ENCODE data around the gene TPRKB.
"Not testable (repeated sequence)": the region's sequence is repeated elsewhere in the genome, so short reads cannot be mapped to it uniquely, and the experiment has no call there.

Gene TPRKB

DNA sequence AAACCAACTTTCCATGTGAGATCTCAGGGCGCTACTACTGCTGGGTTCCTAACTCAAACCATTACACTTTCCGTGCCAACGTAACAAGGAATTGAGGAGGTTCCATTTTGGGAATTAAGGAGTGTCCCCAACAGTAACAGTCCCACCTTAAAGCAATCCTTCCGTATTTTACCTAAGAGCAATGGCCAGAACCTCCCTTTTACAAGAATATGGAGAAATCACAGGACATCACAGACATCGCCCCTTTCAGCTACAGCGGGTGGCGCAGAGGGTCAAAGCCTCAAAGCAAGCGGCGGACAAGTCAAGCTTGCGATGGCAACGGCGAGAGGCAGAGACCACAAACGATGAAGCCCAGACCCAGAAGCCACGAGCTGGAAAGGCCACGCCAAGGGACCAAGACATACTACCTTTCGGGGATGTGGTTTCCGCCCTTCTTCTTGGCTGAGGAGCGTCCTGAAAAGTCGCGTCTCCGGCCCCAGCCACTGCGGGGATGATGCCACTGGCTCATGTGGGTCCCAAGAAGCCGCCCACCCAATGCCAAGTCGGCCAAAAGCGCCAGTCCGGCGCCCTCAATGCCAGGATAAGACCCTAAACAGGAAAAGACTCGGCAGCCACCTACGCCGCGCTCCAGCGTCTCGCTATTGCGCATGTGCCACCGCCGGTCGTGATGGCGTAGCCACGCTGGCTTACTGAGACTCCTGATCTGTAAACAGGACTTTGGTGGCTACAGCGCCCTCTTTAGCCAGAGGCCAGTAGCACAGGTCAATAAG lies 42.5 kb upstream of the TPRKB start, which contains the start of gene DUSP11:
Gene DUSP11, minus strand, starts transcription at position 637 of the 770 bp plus-strand sequence. Its CDS starts 129 bp downstream, at position 508.
- peak within 1 kb of the TSS; percentile 81 for H3K4me2 ChIP-seq (ENCODE audit: low read length)
- no peaks in the 10 kb centered on the region for H3K9me3 ChIP-seq (ENCODE audit: insufficient read depth, low read length)
- H4K20me1 ChIP-seq (ENCODE audit: insufficient read depth, low read length): no peaks in the 10 kb centered on the region
- TF ChIP-seq EZH2phosphoT487 (IDR thresholded peaks at IDR 0.05; ENCODE audit: low read depth): no peak
- TF ChIP-seq, protein P1, sequence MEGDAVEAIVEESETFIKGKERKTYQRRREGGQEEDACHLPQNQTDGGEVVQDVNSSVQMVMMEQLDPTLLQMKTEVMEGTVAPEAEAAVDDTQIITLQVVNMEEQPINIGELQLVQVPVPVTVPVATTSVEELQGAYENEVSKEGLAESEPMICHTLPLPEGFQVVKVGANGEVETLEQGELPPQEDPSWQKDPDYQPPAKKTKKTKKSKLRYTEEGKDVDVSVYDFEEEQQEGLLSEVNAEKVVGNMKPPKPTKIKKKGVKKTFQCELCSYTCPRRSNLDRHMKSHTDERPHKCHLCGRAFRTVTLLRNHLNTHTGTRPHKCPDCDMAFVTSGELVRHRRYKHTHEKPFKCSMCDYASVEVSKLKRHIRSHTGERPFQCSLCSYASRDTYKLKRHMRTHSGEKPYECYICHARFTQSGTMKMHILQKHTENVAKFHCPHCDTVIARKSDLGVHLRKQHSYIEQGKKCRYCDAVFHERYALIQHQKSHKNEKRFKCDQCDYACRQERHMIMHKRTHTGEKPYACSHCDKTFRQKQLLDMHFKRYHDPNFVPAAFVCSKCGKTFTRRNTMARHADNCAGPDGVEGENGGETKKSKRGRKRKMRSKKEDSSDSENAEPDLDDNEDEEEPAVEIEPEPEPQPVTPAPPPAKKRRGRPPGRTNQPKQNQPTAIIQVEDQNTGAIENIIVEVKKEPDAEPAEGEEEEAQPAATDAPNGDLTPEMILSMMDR (IDR thresholded peaks at IDR 0.05; ENCODE audit: low read depth, low read length): peak; percentile 78
- H3K9ac ChIP-seq (ENCODE audit: low read length): peak within 1 kb of the TSS; percentile 89
- peak within 1 kb of the TSS; percentile 82 for H2AFZ ChIP-seq (ENCODE audit: low read depth, low read length)
- peak within 1 kb of the TSS; percentile 55 for H3K27ac ChIP-seq (ENCODE audit: low read length)
- H3K36me3 ChIP-seq (replicated peaks; ENCODE audit: low read depth, low read length): peaks cover 19% of the 10 kb centered on the region
- peak within 1 kb of the TSS; percentile 92 for H3K4me3 ChIP-seq (ENCODE audit: low read length)
- no peaks in the 10 kb centered on the region for H3K27me3 ChIP-seq (ENCODE audit: low read depth, low read length)
- H3K79me2 ChIP-seq (ENCODE audit: low read length): peaks cover 30% of the 10 kb centered on the region
- peaks cover 16% of the 10 kb centered on the region for H3K4me1 ChIP-seq (ENCODE audit: low read length)

DNA sequence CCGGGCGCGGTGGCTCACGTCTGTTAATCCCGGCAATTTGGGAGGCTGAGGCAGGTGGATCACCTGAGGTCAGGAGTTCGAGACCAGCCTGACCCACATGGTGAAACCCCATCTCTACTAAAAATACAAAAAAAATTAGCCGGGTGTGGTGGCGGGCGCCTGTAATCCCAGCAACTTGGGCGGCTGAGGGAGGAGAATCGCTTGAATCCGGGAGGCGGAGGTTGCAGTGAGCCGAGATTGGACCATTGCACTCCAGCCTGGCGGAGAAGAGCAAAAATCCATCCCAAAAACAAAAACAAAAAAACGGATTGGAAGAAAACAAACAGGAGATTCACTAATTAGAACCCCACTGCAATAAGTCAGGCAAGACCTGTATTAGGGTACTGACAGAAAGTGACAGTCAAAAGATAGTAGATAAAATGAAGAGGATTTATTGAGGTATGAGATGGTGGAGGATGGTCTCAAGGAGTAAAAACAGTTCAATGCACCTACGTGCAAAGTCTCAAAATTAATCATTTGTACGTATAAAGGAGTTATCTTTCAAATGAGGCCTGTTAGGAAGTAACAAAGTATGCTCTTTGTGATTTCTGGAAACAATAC lies 41.8 kb upstream of the TPRKB start:
- Histone ChIP-seq H3K79me2 (ENCODE audit: low read length) (peaks cover 30% of the 10 kb centered on the region), H3K9ac (ENCODE audit: low read length) (peak overlapping the region; percentile 89), H3K4me2 (ENCODE audit: low read length) (peak overlapping the region; percentile 81), H3K4me3 (ENCODE audit: low read length) (peak overlapping the region; percentile 92), H3K27ac (ENCODE audit: low read length) (peak overlapping the region; percentile 55; the same call in 1 of the 2 replicates), H3K4me1 (ENCODE audit: low read length) (peaks cover 16% of the 10 kb centered on the region), H3K36me3 (replicated peaks; ENCODE audit: low read depth, low read length) (peaks cover 25% of the 10 kb centered on the region)
- H3K9me3 ChIP-seq (ENCODE audit: insufficient read depth, low read length); H3K27me3 ChIP-seq (ENCODE audit: low read depth, low read length); H2AFZ ChIP-seq (ENCODE audit: low read depth, low read length); H4K20me1 ChIP-seq (ENCODE audit: insufficient read depth, low read length): not testable (repeated sequence)

DNA sequence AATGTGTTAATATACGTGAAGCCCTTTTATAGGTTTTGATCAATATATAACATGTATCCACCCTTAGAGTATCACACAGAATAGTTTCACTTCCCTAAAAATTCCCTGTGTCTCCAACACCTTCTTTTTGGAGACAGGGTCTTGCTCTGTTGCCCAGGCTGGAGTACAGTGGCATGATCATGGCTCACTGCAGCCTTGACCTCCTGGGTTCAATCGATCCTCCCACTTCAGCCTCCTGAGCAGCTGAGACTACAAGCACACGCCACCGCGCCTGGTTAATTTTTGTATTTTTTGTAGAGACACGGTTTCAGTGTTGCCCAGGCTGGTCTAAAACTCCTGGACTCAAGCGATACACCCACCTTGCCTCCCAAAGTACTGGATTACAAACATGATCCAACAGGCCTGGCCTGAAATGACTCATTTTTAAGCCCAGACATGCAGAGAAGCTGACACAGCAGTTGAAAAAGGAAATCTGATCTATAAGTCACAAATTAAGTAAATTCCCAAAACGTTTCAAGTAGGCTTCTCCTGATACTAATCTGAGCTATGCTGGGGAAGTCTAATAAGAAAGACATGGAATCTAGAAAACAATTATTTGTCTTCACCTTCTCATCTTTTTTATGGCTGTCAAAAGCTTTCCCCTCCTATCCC lies 39.8 kb upstream of the TPRKB start:
- no peak overlapping the region for H2AFZ ChIP-seq (ENCODE audit: low read depth, low read length)
- H3K9ac ChIP-seq (ENCODE audit: low read length): no peak overlapping the region
- no peaks in the 10 kb centered on the region for H3K9me3 ChIP-seq (ENCODE audit: insufficient read depth, low read length)
- no peak overlapping the region for H3K4me3 ChIP-seq (ENCODE audit: low read length)
- peaks cover 39% of the 10 kb centered on the region for H3K36me3 ChIP-seq (replicated peaks; ENCODE audit: low read depth, low read length)
- no peak overlapping the region for H3K4me2 ChIP-seq (ENCODE audit: low read length)
- H3K4me1 ChIP-seq (ENCODE audit: low read length): peaks cover 16% of the 10 kb centered on the region
- no peak for TF ChIP-seq EZH2phosphoT487 (IDR thresholded peaks at IDR 0.05; ENCODE audit: low read depth)
- TF ChIP-seq, protein P1 (IDR thresholded peaks at IDR 0.05; ENCODE audit: low read depth, low read length): no peak
- no peak overlapping the region for H3K27ac ChIP-seq (ENCODE audit: low read length)
- no peaks in the 10 kb centered on the region for H3K27me3 ChIP-seq (ENCODE audit: low read depth, low read length)
- H4K20me1 ChIP-seq (ENCODE audit: insufficient read depth, low read length): no peaks in the 10 kb centered on the region
- peaks cover 30% of the 10 kb centered on the region for H3K79me2 ChIP-seq (ENCODE audit: low read length)

DNA sequence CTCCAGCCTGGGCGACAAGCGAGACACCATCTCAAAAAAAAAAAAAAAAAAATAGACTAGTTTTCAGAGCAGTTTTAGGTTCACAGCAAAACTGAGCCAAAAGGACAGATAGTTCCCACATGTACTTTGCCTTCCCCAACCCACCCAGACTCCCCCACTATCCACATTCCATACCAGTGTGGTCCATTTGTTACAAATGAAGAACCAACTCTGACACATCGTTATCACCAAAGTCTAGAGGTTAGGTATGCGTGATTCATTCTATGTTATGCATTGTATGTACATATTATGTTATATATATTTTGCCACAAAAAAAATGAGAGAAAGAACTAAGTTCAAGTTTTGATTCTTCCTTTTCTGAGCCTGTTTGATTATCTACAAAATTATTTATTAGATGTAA lies 39.2 kb upstream of the TPRKB start:
- Histone ChIP-seq H3K79me2 (ENCODE audit: low read length) (peaks cover 30% of the 10 kb centered on the region), H3K9ac (ENCODE audit: low read length) (no peak overlapping the region), H3K36me3 (replicated peaks; ENCODE audit: low read depth, low read length) (peaks cover 39% of the 10 kb centered on the region), H3K27me3 (ENCODE audit: low read depth, low read length) (no peaks in the 10 kb centered on the region), H4K20me1 (ENCODE audit: insufficient read depth, low read length) (no peaks in the 10 kb centered on the region), H3K4me3 (ENCODE audit: low read length) (no peak overlapping the region), H3K27ac (ENCODE audit: low read length) (no peak overlapping the region), H2AFZ (ENCODE audit: low read depth, low read length) (no peak overlapping the region), H3K4me1 (ENCODE audit: low read length) (peaks cover 16% of the 10 kb centered on the region), H3K4me2 (ENCODE audit: low read length) (no peak overlapping the region), H3K9me3 (ENCODE audit: insufficient read depth, low read length) (no peaks in the 10 kb centered on the region)
- no peak for TF ChIP-seq EZH2phosphoT487 (IDR thresholded peaks at IDR 0.05; ENCODE audit: low read depth)
- TF ChIP-seq, protein P1 (IDR thresholded peaks at IDR 0.05; ENCODE audit: low read depth, low read length): no peak
